22Rv1 (cell line): ENCODE data around the gene NOBOX.
"Not testable (repeated sequence)": the region's sequence is repeated elsewhere in the genome, so short reads cannot be mapped to it uniquely, and the experiment has no call there.

Experiments used
- H3K27ac ChIP-seq: fragments of 450-650 bp; 2 replicates; pipeline ENCODE4 v1.5.1; 2017
- CTCF ChIP-seq: fragments of 450-650 bp; IDR thresholded peaks from 2 replicates; pipeline ENCODE4 v1.5.1; 2017; ENCODE audit warnings: mild to moderate bottlenecking
- ZFX ChIP-seq: fragments of 450-650 bp; IDR thresholded peaks from 2 replicates; pipeline ENCODE4 v1.6.1; 2017; ENCODE audit warnings: antibody characterized with exemption, borderline replicate concordance

Gene NOBOX

GRCh38 chr7:144428431-144428830, 24.9 kb upstream of the NOBOX start:
- TF ChIP-seq ZFX (no peak), CTCF (no peak)
- H3K27ac ChIP-seq = no peak overlapping the region

DNA sequence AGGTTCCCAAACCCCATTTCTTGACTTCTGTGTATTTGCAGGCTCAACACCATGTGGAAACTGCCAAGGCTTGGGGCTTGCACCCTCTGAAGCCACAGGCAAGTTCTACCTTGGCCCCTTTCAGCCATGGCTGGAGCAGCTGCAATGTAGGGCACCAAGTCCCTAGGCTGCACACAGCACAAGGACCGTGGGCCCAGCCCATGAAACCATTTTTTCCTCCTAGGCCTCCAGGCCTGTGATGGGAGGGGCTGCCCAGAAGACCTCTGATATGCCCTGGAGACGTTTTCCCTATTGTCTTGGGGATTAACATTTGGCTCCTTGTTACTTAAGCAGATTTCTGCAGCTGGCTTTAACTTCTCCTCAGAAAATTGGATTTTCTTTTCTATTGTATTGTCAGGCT, 24.0 kb upstream of the NOBOX start:
- H3K27ac ChIP-seq = not testable (repeated sequence)

- not testable (repeated sequence) for H3K27ac ChIP-seq
Measured at GRCh38 chr7:144418931-144419330, 15.4 kb upstream of the NOBOX start.

DNA sequence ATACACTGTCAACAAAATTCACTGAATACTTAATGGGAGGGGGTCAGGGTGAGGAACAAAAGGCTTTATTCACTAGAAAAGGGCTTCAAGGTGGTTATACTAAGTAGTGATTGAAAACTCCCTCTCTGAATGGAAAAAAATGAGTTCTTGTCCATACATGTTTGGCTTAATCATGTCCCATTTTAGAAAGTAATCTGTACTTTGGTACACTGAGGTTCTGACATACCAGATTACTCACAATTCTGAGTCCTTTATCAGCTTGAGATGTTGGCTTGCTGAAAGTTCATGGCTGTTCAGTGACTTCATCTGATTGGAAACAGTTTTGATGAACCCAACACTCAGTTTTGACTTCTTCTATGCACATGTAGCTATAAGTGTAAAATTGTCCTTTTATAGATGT, 12.8 kb upstream of the NOBOX start:
- no peak overlapping the region for H3K27ac ChIP-seq
- TF ChIP-seq ZFX (no peak), CTCF (no peak)

DNA sequence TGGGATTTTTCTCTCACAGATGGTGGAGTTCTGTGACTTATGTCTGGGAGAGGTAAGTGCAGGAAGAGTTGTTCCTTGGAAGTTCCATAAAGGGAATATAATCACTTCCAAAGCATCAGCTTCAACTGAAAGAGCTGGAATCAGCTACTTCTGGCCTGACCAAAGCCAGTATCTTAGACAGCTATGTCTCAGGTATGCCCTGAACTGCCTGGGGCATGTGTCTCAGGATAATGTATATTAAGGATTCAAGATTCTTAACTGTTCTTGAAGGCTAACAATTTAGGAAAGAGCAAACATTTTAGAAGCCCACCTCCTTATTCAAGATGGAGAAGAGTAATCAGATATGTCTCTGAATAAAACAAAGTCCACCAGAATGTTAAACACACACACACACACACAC, 12.4 kb upstream of the NOBOX start:
- H3K27ac ChIP-seq = no peak overlapping the region
- TF ChIP-seq CTCF = no peak
- TF ChIP-seq ZFX = no peak

- H3K27ac ChIP-seq = no peak overlapping the region
- TF ChIP-seq ZFX = no peak
- no peak for TF ChIP-seq CTCF
Measured at GRCh38 chr7:144414815-144415214, 11.3 kb upstream of the NOBOX start.

DNA sequence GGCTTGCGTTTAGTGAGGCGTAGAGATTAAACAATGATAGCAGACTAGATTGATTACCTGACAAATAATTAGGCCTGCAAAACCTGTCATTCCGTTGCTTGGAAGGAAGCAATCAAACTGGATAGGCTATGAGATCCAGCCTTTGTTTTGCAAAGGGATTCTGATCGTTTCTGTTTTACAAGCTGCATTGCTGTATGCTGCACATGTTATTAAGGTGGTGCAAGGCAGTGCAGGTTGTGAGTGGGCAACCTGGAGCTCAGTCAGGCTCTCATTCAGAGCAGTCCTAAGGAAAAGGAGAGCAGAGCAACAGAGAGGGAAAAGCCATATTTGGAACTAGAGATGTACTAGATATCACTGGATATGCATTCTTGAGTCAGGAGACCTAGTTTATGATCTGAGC, 6.9 kb upstream of the NOBOX start:
- TF ChIP-seq CTCF = no peak
- TF ChIP-seq ZFX = no peak
- H3K27ac ChIP-seq = no peak overlapping the region

GRCh38 chr7:144408121-144408520, 4.6 kb upstream of the NOBOX start:
- no peak for TF ChIP-seq ZFX
- no peak for TF ChIP-seq CTCF

More at GRCh38 chr7:144408121-144408520, 4.6 kb upstream of the NOBOX start:
- H3K27ac ChIP-seq = no peak overlapping the region
